HCT116 (cell line): ENCODE data around the gene DGKE.

ENCODE experiments used
- EZH2 ChIP-seq: fragments of 200-600 bp; sonication (generic); IDR thresholded peaks from 2 replicates; pipeline ENCODE4 v1.6.1; 2017; ENCODE audit warnings: antibody characterized with exemption, mixed run types
- FOSL1 ChIP-seq: IDR thresholded peaks from 2 replicates; pipeline ENCODE4 v1.6.1; 2012; ENCODE audit warnings: low read depth
- JUND ChIP-seq: IDR thresholded peaks from 2 replicates; pipeline ENCODE4 v1.6.1; 2012
- TF ChIP-seq, protein P1 (sequence below), 3 experiments: fragments of 200-600 bp in 1 of 3; sonication (generic) in 1 of 3; IDR thresholded peaks in 2 of 3; conservative IDR thresholded peaks in 1 of 3; 2 replicates each; pipeline ENCODE4 v1.5.1; 2012 to 2017; ENCODE audit warnings: low read depth in 2 of 3, low read length in 2 of 3, antibody characterized with exemption in 1 of 3, borderline replicate concordance in 1 of 3, control low read depth in 1 of 3, mild to moderate bottlenecking in 1 of 3, mixed read lengths in 1 of 3, mixed run types in 1 of 3, moderate library complexity in 1 of 3; ENCODE audit not compliant: insufficient read depth in 1 of 3

DNA sequence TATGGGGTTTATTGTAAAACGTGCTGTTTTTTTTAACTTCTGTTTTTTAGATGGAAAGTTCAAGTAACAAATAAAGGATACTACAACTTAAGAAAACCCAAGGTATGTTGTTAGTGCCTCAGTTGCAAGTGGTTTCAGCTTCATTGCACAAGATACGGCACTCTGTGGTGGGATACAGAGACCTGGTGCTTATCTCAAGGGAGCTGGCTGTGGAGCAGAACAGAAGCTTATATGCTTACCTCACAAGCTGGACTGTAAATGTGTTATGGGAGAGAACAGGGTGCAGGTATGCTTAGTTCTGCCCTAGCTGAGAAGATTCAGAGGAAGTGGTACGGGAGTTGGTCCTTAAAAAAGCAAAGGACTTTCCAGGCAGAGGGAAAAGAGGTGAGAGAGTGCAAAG is 15.2 kb downstream of the DGKE start:
- TF ChIP-seq, protein P1, sequence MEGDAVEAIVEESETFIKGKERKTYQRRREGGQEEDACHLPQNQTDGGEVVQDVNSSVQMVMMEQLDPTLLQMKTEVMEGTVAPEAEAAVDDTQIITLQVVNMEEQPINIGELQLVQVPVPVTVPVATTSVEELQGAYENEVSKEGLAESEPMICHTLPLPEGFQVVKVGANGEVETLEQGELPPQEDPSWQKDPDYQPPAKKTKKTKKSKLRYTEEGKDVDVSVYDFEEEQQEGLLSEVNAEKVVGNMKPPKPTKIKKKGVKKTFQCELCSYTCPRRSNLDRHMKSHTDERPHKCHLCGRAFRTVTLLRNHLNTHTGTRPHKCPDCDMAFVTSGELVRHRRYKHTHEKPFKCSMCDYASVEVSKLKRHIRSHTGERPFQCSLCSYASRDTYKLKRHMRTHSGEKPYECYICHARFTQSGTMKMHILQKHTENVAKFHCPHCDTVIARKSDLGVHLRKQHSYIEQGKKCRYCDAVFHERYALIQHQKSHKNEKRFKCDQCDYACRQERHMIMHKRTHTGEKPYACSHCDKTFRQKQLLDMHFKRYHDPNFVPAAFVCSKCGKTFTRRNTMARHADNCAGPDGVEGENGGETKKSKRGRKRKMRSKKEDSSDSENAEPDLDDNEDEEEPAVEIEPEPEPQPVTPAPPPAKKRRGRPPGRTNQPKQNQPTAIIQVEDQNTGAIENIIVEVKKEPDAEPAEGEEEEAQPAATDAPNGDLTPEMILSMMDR (IDR thresholded peaks at IDR 0.05 in 2 of 3, conservative IDR thresholded peaks at IDR 0.05 in 1 of 3; ENCODE audit: borderline replicate concordance in 1 of 3, insufficient read depth in 1 of 3, low read depth in 2 of 3, low read length in 2 of 3): no peak
- TF ChIP-seq EZH2 (no peak), JUND (no peak), FOSL1 (no peak)
